HepG2 (cell line): Measurements from ENCODE around the gene ERVMER34-1. TPM values are rescaled to one million over a fixed set of nuclear protein-coding genes. Genes with fewer than 3 reads are reported as not detected.

ENCODE experiments used
- CAMTA2 ChIP-seq: sonication (generic); formaldehyde crosslinking; IDR thresholded peaks from 2 replicates; pipeline ENCODE4 v1.4.0; 2020; ENCODE audit warnings: mild to moderate bottlenecking, missing genetic modification reagents, borderline replicate concordance
- CEBPB ChIP-seq: IDR thresholded peaks from 2 replicates; pipeline ENCODE4 v1.6.1; 2011; ENCODE audit warnings: low read depth, low read length, improper control_type of control experiment, borderline replicate concordance
- DNMT3B ChIP-seq: conservative IDR thresholded peaks from 2 replicates; pipeline ENCODE4 v1.6.1; 2016; ENCODE audit warnings: missing biosample characterization, control low read depth
- EZH2 ChIP-seq: conservative IDR thresholded peaks from 2 replicates; pipeline ENCODE4 v1.6.1; 2012; ENCODE audit warnings: mild to moderate bottlenecking, low read depth, low read length, moderate library complexity
- GTF3A ChIP-seq: sonication (generic); formaldehyde crosslinking; conservative IDR thresholded peaks from 2 replicates; pipeline ENCODE4 v1.4.0; 2020; ENCODE audit warnings: mild to moderate bottlenecking, missing genetic modification reagents
- HNRNPUL1 ChIP-seq: fragments of 200-400 bp; formaldehyde crosslinking; IDR thresholded peaks from 2 replicates; pipeline ENCODE4 v1.6.1; 2017; ENCODE audit warnings: low read depth, mild to moderate bottlenecking, low read length, moderate library complexity
- IKZF5 ChIP-seq: IDR thresholded peaks from 2 replicates; pipeline ENCODE4 v1.6.1; 2018; ENCODE audit warnings: missing genetic modification reagents, mild to moderate bottlenecking, missing compliant biosample characterization
- KLF12 ChIP-seq: sonication (generic); formaldehyde crosslinking; IDR thresholded peaks from 2 replicates; pipeline ENCODE4 v1.4.0; 2020; ENCODE audit warnings: missing genetic modification reagents, borderline replicate concordance
- RBFOX2 ChIP-seq: fragments of 200-400 bp; formaldehyde crosslinking; IDR thresholded peaks from 2 replicates; pipeline ENCODE4 v1.6.1; 2017; ENCODE audit warnings: low read depth, mild to moderate bottlenecking, low read length
- SUZ12 ChIP-seq: fragments of 150-350 bp; IDR thresholded peaks from 2 replicates; pipeline ENCODE4 v1.6.1; 2014; ENCODE audit warnings: low read depth, low read length
- TCF7 ChIP-seq: sonication (generic); IDR thresholded peaks from 2 replicates; pipeline ENCODE4 v1.6.1; 2016; ENCODE audit warnings: antibody characterized with exemption, low read depth
- ZBTB10 ChIP-seq: sonication (generic); formaldehyde crosslinking; IDR thresholded peaks from 2 replicates; pipeline ENCODE4 v1.4.0; 2020; ENCODE audit warnings: missing genetic modification reagents, borderline replicate concordance
- ZFP41 ChIP-seq: sonication (generic); formaldehyde crosslinking; IDR thresholded peaks from 2 replicates; pipeline ENCODE4 v1.4.0; 2020; ENCODE audit warnings: mild to moderate bottlenecking, missing genetic modification reagents, borderline replicate concordance
- ZFP90 ChIP-seq: sonication (generic); formaldehyde crosslinking; IDR thresholded peaks from 2 replicates; pipeline ENCODE4 v1.8.0; 2022; ENCODE audit warnings: missing genetic modification reagents, mild to moderate bottlenecking, inconsistent platforms, borderline replicate concordance
- ZNF549 ChIP-seq: sonication (generic); formaldehyde crosslinking; IDR thresholded peaks from 2 replicates; pipeline ENCODE4 v1.5.0; 2020; ENCODE audit warnings: missing genetic modification reagents
- ZNF598 ChIP-seq: sonication (generic); formaldehyde crosslinking; IDR thresholded peaks from 2 replicates; pipeline ENCODE4 v1.5.1; 2020; ENCODE audit warnings: mild to moderate bottlenecking, missing genetic modification reagents, borderline replicate concordance
- ZNF670 ChIP-seq: sonication (generic); formaldehyde crosslinking; IDR thresholded peaks from 2 replicates; pipeline ENCODE4 v1.8.0; 2022; ENCODE audit warnings: mild to moderate bottlenecking, missing genetic modification reagents, borderline replicate concordance
- ZNF749 ChIP-seq: sonication (generic); formaldehyde crosslinking; IDR thresholded peaks from 2 replicates; pipeline ENCODE4 v1.8.0; 2022; ENCODE audit warnings: mild to moderate bottlenecking, missing genetic modification reagents, moderate library complexity, borderline replicate concordance
- ZNF879 ChIP-seq: sonication (generic); formaldehyde crosslinking; IDR thresholded peaks from 2 replicates; pipeline ENCODE4 v1.8.1; 2023; ENCODE audit warnings: missing genetic modification reagents
- ZNF891 ChIP-seq: sonication (generic); formaldehyde crosslinking; IDR thresholded peaks from 2 replicates; pipeline ENCODE4 v1.5.0; 2020; ENCODE audit warnings: mild to moderate bottlenecking, missing genetic modification reagents
- polyA plus RNA-seq, 8 experiments: library from polyadenylated mRNA; depleted of rRNA in 3 of 8; stranded (reverse) in 7 of 8; unstranded in 1 of 8; fragments of >200 nt; fragmentation: Illumina TruSeq in 4 of 8; extraction: Trizol in 4 of 8; gene quantifications; 2 replicates each; pipeline versions ENCODE4 v1.2.1 to v1.2.3, GENCODE V29; 2011 to 2016; ENCODE audit warnings: low read depth in 4 of 8, missing spikeins in 1 of 8, mixed read lengths in 1 of 8; ENCODE audit not compliant: insufficient read depth in 1 of 8
- total RNA-seq, 5 experiments: library from RNA; depleted of rRNA; stranded (reverse); fragments of >200 nt; fragmentation: Illumina TruSeq; extraction: Trizol; gene quantifications; 2 replicates each; pipeline ENCODE4 v1.2.3, GENCODE V29; 2016; ENCODE audit warnings: low read depth in 1 of 5
- TF ChIP-seq, protein P1 (sequence below): sonication (generic); formaldehyde crosslinking; IDR thresholded peaks from 2 replicates; pipeline ENCODE4 v1.4.0; 2020; ENCODE audit warnings: missing genetic modification reagents, mild to moderate bottlenecking, borderline replicate concordance
- TF ChIP-seq, protein P2 (sequence below): sonication (generic); formaldehyde crosslinking; IDR thresholded peaks from 2 replicates; pipeline ENCODE4 v1.4.0; 2020; ENCODE audit warnings: low read depth, mild to moderate bottlenecking, missing genetic modification reagents

The ERVMER34-1 gene
- total and polyA plus RNA-seq, 2 of the 13 experiments (the other 11 are each of a cell fraction or from before 2014, with no cell fraction given), result 0.04 to 0.35 TPM

GRCh38 chr4:52712251-52713130 lies 38.7 kb downstream of the ERVMER34-1 start (continued):
- TF ChIP-seq GTF3A (CRISPR knock-in tag), result no peak
- TF ChIP-seq ZBTB10, result peak; percentile 60; the same call in 1 of the 2 replicates
- TF ChIP-seq CEBPB, result no peak
- peak; percentile 27; the same call in 1 of the 2 replicates for TF ChIP-seq ZFP90 (CRISPR knock-in tag)
- no peak for TF ChIP-seq HNRNPUL1
- TF ChIP-seq, protein P1, sequence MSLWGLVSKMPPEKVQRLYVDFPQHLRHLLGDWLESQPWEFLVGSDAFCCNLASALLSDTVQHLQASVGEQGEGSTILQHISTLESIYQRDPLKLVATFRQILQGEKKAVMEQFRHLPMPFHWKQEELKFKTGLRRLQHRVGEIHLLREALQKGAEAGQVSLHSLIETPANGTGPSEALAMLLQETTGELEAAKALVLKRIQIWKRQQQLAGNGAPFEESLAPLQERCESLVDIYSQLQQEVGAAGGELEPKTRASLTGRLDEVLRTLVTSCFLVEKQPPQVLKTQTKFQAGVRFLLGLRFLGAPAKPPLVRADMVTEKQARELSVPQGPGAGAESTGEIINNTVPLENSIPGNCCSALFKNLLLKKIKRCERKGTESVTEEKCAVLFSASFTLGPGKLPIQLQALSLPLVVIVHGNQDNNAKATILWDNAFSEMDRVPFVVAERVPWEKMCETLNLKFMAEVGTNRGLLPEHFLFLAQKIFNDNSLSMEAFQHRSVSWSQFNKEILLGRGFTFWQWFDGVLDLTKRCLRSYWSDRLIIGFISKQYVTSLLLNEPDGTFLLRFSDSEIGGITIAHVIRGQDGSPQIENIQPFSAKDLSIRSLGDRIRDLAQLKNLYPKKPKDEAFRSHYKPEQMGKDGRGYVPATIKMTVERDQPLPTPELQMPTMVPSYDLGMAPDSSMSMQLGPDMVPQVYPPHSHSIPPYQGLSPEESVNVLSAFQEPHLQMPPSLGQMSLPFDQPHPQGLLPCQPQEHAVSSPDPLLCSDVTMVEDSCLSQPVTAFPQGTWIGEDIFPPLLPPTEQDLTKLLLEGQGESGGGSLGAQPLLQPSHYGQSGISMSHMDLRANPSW, result no peak; the same call in 1 of the 2 replicates
- TF ChIP-seq, protein P2, sequence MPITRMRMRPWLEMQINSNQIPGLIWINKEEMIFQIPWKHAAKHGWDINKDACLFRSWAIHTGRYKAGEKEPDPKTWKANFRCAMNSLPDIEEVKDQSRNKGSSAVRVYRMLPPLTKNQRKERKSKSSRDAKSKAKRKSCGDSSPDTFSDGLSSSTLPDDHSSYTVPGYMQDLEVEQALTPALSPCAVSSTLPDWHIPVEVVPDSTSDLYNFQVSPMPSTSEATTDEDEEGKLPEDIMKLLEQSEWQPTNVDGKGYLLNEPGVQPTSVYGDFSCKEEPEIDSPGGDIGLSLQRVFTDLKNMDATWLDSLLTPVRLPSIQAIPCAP (CRISPR knock-in tag), result no peak
- TF ChIP-seq ZNF891 (CRISPR knock-in tag), result no peak
- TF ChIP-seq SUZ12, result no peak
- TF ChIP-seq DNMT3B (CRISPR knock-in tag), result no peak
- TF ChIP-seq RBFOX2, result peak; percentile 100
- TF ChIP-seq ZNF598 (CRISPR knock-in tag), result no peak
- TF ChIP-seq TCF7, result no peak
- peak; percentile 47; the same call in 1 of the 2 replicates for TF ChIP-seq ZNF670 (CRISPR knock-in tag)
- no peak for TF ChIP-seq ZNF549 (CRISPR knock-in tag)
- TF ChIP-seq ZNF749 (CRISPR knock-in tag), result no peak; the same call in none of the 2 replicates
- TF ChIP-seq IKZF5 (CRISPR knock-in tag), result peak; percentile 69
- no peak for TF ChIP-seq EZH2
- peak; percentile 85 for TF ChIP-seq KLF12 (CRISPR knock-in tag)
- TF ChIP-seq CAMTA2 (CRISPR knock-in tag), result no peak; the same call in 1 of the 2 replicates
- 0 out of 2 replicates have a peak, but pooled peaks have one; percentile 75 for TF ChIP-seq ZFP41 (CRISPR knock-in tag)
- TF ChIP-seq ZNF879, result no peak
